ENCODE results near the gene ADARB2.
"Not testable (repeated sequence)": the region's sequence is repeated elsewhere in the genome, so short reads cannot be mapped to it uniquely, and the experiment has no call there.

ADARB2 gene

GRCh38 chr10:1638889-1639419 lies 98.4 kb downstream of the ADARB2 start:
- DNase-seq (ENCODE audit: low read depth): no peak

DNA sequence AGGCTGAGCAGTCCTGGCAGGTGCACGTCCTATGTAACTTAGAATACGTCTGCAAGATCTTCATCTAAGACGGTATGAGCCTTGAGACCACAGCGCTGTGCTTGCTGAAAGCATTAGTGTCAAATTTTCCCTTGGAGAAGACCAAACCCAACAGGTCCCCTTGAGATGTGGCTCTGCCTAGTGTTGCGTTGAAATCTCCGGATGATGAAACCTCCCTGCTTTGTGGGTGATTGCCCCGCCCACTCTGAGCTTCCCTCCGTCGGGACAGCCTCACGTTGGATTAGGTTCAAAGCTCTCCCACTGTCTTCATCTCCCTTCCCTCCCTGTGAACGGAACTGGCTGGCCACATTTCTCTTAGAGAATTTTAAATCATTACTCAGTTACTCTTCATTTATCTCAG lies 102.0 kb downstream of the ADARB2 start:
- DNase-seq (ENCODE audit: low read depth): no peak

DNA sequence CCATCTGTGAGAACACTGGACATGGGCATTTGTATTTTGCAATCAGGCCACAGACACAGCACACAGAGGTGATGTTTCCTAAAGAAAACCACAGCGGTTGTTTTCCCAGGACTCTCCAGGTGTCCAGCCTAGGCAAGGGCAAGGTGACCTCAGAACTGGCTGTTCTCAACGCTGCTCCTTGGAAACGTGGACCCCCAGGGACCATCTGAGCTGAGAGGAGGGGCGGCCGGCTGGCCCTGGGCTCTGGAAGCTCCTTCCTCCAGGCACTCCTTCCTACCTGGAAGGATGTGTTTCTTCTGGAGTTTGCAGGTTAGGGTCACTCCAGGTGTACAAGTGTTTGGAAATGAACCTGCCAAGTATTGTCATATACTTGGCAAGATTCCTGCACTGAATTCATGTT lies 103.1 kb downstream of the ADARB2 start:
- DNase-seq (ENCODE audit: low read depth): no peak

- DNase-seq (ENCODE audit: low read depth): no peak
Measured at GRCh38 chr10:1633783-1634182, 103.5 kb downstream of the ADARB2 start.

- no peak for DNase-seq (ENCODE audit: low read depth)
Measured at GRCh38 chr10:1632596-1632995, 104.7 kb downstream of the ADARB2 start.

GRCh38 chr10:1632141-1632540 lies 105.2 kb downstream of the ADARB2 start:
- DNase-seq (ENCODE audit: low read depth): no peak

DNA sequence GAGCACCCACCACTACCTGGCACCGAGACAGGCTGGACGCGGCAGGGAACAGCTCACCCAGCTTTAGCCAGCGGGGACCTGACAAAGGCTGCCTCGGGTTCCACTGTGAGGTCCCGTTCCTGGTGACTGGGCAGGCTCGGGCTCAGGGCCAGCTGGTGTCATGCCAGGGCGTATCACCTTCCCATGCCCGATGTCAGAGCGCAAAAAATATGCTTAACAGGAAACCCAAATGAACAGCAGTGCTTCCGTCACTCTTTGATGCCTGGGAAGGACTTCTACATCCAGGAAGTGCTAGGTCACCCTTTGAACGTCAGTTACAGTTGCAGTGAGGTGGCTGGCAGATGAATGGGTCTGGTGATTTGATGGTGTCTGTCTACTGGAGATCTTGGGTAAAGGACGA lies 106.0 kb downstream of the ADARB2 start:
- no peak for DNase-seq (ENCODE audit: low read depth)

- no peak for DNase-seq (ENCODE audit: low read depth)
Measured at GRCh38 chr10:1630304-1630703, 107.0 kb downstream of the ADARB2 start.

GRCh38 chr10:1629326-1630198 lies 107.8 kb downstream of the ADARB2 start:
- no peak for DNase-seq (ENCODE audit: low read depth)

GRCh38 chr10:1628757-1629156 lies 108.6 kb downstream of the ADARB2 start:
- DNase-seq (ENCODE audit: low read depth): no peak

DNA sequence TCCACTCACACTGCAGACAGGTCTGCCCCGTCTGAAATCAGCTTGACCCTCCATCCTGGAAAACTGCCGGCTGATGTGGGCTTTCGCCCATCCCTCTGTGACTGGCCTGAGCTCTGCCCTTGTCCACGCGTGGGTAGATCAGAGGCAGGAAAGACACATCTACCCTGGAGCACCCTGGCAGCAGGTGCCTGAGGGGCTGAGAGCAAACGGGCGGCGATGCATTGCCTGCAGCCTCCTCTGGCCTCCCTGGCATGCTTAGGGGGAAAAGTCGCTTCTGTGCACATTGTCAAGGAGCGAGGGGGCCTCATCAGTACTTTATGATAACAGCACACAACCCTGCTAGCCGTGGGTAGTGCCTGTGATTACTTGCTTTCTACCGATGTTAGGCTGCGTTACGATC lies 109.4 kb downstream of the ADARB2 start:
- no peak for DNase-seq (ENCODE audit: low read depth)

- no peak for DNase-seq (ENCODE audit: low read depth)
Measured at GRCh38 chr10:1626835-1627234, 110.5 kb downstream of the ADARB2 start.

GRCh38 chr10:1626410-1626809 lies 110.9 kb downstream of the ADARB2 start:
- no peak for DNase-seq (ENCODE audit: low read depth)

- DNase-seq (ENCODE audit: low read depth): no peak
Measured at GRCh38 chr10:1625731-1626130, 111.6 kb downstream of the ADARB2 start.

GRCh38 chr10:1625079-1625478 lies 112.2 kb downstream of the ADARB2 start:
- no peak for DNase-seq (ENCODE audit: low read depth)

DNA sequence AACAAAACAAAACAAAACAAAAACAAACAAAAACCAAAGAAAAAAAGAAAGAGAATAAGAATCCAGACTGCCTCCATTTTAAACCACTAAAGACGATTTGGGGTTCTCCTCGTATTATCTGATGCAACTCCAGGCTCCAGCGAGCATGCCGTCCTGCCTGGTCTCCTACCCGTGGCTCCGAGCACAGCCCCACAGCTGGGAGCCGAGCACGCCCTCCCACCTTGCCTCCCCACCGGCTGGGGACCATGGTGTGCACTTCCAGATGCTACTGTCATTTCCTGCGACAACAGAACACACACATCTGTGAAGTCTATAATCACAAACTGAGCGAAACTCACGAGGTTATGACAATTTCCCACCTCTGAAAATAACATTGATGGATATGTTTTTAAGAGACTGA lies 113.1 kb downstream of the ADARB2 start:
- DNase-seq (ENCODE audit: low read depth): no peak

DNA sequence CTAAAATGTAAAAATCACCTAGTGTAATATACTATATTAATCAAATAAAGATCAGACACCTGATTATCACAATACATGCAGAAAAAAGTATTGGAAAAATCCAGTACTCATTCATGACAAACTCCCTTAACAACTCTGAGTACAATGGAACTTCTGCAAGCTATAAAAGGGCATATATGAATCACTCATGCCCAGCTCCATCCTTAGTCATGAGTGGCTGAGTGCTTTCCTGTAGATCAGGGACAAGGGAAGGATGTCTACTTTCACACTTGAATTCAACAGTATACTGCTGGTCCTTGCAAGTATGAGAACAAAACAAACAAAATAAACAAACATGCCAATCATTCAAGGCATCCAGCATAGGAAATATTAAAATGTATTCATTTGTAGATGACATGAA lies 116.5 kb downstream of the ADARB2 start:
- DNase-seq (ENCODE audit: low read depth): no peak

DNA sequence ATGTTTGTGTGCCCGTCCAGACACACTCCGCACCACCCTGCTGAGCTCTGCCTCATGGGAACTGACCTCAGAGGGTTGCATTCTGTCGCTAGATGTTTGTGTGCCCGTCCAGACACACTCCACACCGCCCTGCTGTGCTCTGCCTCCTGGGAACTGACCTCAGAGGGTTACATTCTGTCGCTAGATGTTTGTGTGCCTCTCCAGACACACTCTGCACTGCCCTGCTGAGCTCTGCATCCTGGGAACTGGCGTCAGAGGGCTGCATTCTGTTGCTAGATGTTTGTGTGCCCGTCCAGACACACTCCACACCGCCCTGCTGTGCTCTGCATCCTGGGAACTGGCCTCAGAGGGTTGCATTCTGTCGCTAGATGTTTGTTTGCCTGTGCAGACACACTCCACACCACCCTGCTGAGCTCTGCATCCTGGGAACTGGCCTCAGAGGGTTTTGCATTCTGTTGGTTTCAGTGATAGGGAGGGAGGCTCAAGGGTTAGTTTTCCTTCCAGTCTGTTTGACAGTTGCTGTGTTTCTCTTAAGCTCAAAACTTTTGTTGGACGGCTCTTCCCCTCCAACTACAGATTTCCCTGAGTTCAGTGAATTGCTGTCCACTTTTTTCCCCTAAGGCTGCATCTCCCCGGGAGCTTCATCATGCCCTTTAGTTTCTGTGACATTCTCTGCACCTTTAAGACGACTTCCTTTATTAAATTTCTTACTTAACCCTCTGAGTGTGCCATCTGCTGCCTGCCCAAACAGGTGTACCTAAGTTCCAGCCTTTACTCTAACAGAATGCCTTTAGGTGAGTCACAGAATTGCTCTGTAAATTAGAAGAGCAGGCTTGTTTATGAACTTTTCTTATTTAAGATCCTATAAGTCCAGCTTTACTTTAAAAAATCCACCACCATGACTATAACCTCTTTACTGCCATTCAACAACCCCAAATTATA lies 119.7 kb downstream of the ADARB2 start:
- not testable (repeated sequence) for DNase-seq (ENCODE audit: low read depth)

DNA sequence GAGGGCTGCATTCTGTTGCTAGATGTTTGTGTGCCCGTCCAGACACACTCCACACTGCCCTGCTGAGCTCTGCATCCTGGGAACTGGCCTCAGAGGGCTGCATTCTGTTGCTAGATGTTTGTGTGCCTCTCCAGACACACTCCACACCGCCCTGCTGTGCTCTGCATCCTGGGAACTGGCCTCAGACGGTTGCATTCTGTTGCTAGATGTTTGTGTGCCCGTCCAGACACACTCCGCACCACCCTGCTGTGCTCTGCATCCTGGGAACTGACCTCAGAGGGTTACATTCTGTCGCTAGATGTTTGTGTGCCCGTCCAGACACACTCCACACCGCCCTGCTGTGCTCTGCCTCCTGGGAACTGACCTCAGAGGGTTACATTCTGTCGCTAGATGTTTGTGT lies 120.6 kb downstream of the ADARB2 start:
- not testable (repeated sequence) for DNase-seq (ENCODE audit: low read depth)

GRCh38 chr10:1615186-1615954 lies 122.0 kb downstream of the ADARB2 start:
- DNase-seq (ENCODE audit: low read depth): no peak

DNA sequence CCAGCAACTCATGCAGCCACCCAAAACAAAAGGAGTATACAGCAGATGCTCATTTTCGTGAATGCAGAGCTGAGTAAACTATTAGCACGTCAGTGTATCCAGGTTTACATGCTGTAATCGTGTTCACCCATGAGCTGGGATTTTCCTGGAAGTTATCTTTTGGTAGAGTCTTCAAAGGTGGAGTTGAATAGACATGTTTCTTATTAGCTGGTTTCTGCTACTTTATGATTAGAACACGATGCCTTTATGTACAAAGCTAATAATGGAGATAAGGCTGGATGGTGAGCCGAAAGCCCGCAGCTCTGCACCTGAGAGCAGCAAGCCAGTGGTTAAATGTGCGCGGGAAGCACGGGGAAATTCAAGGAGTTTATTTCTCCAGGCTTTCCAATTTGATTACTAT lies 123.8 kb downstream of the ADARB2 start:
- no peak for DNase-seq (ENCODE audit: low read depth)

GRCh38 chr10:1612908-1613307 lies 124.4 kb downstream of the ADARB2 start:
- no peak for DNase-seq (ENCODE audit: low read depth)
